Measurements from ENCODE around the gene MIA3.
"Not testable (repeated sequence)": the region's sequence is repeated elsewhere in the genome, so short reads cannot be mapped to it uniquely, and the experiment has no call there.

Gene MIA3

DNA sequence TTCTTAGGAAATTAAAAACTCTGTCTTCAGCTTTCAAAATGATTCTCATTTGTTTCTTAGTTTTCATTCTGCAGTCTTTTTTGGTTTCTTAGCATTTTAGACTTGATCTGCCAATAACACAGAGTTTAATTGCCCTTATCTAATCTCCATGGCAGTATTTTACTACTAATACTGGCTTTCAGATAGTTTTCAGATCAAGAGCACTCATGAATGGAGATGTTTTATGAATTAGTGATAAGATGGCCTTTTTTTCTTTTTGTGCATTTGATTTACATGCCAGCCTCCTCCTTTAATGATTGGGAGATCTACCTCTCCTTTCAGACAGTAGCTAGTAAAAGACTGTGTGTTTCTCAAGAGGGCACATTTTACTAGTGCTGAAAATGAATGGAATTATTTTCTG is 5.6 kb downstream of the MIA3 start:
- no peak for DNase-seq

DNA sequence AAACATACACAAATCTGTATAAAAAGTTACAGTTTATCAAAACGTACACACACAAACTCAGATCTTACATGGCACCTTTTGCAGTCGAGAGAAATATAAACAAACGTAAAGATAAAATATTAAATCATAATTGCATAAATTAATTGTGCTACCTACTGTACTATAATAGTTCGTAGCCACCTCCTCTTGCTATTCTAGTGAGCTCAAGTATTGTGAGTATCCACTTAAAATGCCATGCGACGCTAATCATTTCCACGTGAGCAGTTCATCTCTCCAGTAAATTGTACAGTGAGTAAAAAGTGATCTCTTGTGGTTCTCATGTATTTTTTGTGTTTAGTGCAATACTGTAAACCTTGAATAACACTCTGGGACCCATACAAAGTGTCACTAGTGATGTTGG is 6.3 kb downstream of the MIA3 start:
- no peak for DNase-seq

DNA sequence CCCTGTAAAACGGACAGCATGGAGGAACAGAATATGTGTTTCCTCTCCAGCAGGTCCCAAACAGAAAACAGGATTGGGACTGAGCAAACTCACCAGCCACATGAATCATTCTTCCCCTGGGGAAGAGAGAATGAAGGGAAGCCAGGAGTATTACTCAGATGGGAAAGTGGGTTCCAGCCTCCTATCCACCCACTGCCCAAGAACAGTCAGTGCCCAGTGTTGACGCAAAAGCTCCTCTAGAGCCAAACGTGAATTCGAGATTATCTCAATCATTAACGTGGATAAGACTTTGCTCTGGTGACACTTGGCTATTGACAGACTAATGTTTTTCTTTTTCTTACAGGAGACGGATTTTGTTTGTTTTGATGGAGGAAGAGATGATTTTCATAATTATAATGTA is 9.3 kb downstream of the MIA3 start:
- DNase-seq, result no peak

DNA sequence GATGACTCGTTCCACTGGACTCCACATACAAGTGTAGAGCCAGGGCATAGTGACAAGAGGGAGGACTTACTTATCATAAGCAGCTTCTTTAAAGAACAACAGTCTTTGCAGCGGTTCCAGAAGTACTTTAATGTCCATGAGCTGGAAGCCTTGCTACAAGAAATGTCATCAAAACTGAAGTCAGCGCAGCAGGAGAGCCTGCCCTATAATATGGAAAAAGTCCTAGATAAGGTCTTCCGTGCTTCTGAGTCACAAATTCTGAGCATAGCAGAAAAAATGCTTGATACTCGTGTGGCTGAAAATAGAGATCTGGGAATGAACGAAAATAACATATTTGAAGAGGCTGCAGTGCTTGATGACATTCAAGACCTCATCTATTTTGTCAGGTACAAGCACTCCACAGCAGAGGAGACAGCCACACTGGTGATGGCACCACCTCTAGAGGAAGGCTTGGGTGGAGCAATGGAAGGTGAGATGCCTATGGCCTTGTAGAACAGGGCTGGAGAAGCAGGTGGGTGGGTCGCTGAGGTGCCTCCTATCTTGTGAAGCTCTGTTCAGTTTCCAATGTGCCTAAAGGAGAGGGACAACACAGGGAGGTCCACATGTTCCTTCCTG is 12.1 kb downstream of the MIA3 start:
- no peak for DNase-seq

DNA sequence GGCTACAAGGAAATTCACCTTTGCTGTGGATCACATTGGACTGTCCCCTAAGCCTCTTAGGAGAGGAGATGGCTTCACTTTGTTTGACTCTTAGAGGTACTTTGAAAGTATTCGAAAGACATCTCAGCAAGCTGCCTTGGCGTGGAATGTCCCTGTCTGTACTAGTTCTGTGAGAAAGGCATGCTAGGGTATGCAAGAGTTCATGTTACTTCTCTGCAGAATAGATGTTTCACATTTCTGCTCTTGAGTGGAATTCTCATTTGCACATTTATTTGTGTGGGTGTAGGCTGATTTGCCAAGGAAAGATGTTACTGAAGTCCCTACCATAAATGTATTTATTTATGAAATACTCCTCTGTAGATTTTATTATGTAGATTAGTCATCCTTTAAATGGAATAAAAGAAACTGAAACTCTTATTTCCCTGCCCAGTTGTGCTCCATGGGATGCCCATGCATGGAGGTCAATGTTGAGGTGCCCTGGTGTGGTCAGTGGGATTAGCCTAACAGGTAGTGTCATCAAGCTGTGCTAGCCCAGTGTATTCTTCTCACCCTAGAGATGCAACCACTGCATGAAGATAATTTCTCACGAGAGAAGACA is 13.8 kb downstream of the MIA3 start:
- no peak for DNase-seq

DNA sequence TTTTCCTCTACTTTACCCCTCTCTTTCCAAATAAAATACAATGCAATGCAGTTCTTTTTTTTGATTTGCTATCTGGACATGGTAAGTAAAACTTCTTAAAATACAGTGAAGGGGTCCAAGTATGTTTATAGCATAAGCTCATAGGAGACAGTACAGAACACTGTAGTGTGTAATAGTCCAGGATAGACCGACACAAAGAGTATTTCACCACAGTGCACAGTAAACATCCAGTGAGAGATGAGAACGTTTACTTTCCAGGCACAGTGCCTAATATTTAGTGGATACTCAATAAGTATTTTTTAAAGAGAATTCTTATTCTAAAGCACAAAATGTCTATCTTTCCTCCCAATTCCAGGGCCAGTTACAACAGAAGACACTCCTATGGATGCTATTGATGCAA is 14.9 kb downstream of the MIA3 start:
- no peak for DNase-seq

DNA sequence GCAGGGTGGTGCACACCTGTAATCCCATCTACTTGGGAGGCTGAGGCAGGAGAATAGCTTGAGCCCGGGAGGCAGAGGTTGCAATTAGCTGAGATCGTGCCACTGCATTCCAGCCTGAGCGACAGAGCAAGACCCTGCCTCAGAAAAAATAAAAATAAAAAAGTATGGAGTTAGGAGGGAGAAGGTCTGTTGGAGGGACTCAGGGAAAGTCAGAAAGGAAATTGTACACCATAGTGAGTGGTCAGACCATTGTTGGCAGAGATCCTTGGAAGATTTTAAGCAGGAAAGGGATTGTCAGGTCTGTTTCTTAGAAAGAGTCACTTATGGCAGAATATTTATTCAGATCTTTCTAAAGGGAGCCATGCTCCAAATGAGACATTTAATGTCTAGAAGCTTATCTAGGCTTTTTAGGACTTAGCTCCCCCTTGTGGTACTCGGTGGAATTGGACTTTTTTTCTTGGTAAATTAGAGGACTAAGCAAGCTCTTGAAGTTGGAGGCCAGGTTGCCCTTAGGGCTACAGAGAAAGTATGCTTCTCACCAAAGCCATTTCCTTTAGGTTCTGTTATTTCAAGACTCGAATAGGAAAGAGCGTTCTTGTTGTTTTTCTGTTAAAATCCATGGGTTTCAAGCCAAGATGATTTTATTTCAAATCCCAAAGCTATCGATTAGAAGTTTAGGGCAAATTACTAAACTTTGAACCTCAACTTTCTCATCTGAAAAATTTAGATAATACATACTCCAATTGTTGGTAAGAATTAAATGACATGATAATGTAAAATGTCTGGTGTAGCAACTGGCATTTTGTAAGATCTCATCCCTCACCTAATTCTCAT is 16.5 kb downstream of the MIA3 start:
- DNase-seq, result peak; percentile 74

DNA sequence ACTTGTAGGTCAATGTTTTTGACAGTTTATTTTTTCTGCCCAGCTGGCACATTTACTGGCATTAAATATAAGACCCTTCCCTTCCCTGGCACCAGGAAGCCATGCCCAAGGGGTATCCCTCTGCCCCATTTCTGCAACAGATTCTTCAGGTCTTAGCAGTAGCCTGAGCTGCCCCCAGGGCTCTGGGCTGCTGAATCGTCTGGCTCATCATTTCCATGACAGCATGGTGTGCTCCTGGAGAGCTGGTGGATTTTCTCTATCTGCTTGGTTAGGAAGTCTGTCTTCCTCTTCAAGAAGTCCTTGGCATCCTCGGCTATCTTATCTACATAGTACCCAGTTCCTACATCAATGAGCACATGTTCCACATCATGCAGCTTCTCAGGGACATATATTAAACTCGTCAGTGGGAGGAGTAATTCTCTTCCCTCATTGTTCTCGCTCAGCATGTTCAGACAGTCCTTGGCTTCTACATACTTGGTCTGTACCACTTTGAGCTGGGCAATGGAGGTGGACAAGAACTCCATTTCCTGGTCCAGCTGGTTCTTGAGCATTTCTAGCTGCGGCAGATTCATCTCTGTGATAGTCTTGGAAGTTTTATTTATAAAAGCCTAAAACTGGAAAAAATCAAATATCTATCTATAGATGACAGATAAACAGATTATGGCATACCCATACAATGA is 23.5 kb downstream of the MIA3 start:
- no peak for DNase-seq

DNA sequence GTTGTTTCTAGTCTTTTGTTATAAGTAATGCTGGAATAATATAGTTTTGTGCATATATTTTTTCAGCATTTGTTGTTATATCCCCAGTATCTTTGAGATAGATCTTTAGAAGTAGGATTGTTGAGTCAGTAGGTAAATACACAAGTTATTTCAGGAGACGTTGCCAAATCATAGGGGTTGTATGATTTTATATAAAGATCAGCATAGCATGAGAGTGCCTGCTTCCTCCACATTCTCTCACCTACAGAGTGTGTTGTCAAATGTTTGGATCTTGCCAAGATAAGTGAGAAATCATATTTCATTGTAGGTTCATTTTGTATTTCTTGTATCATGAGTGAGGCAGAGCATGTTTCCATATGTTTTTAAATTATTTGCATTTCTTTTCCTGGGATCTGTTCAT is 24.6 kb downstream of the MIA3 start:
- DNase-seq, result no peak

DNA sequence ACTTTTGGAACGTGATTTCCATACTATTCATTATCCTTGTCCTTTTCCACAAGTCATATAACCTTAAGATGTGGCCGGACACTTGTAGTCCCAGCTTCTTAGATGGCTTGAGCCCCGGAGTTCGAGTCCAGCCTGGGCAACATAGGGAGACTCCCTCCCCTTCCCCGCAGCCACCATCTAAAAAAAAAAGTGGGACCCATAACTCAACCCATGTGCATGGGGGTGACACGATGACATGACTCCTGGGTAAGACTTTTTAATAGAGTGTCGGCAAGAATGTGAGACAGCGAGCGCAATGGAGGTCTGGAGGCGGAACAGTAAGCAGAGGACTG is 25.7 kb downstream of the MIA3 start:
- DNase-seq, result no peak

DNA sequence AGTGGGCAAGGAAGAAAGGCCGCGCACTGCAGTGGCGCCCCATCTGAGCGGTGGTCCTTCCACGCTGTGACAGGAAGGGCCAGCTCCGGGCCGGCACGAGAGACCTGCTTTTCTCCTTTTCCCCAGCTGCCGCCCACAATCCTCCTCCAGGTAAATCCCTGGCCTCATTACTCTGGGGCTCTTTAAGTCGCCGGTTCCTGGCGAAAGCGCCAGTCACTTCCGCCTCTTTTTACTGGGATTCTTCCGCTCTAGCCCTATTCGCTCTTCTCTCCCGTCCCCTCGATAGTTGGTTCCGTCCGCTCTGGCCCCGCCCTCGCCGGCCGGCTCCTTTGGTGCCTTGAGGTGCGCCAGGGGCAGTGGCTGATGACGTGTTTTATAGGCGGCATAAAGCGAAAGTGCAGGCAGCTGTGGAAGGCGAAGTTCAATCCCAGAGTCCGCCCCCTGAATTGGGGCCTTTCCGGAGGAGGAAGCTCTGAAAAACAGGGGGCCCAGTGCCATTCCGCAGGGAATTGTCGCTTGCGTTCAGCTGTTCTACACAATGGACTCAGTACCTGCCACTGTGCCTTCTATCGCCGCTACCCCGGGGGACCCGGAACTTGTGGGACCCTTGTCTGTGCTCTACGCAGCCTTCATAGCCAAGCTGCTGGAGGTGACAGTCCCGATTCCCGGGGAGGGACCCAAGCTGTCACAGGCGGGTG is 26.2 kb downstream of the MIA3 start:
- peak; percentile 95 for DNase-seq

DNA sequence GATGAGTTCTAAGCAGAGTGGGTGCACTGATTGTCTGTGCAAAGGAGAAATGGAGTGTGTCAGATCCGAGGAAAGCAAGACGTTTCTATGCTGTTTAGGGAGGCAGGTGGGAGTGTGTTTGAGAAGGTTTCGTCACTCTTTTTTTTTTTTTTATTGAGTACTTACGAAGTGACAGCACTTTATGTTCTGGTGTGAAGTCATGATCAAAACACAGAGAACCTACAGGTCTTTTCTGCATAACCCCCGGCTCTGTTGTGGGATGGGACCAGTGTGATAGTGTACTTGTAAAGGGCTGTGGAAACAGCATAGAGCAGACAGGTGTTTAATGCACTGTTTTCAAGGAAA is 26.7 kb downstream of the MIA3 start:
- DNase-seq, result no peak

DNA sequence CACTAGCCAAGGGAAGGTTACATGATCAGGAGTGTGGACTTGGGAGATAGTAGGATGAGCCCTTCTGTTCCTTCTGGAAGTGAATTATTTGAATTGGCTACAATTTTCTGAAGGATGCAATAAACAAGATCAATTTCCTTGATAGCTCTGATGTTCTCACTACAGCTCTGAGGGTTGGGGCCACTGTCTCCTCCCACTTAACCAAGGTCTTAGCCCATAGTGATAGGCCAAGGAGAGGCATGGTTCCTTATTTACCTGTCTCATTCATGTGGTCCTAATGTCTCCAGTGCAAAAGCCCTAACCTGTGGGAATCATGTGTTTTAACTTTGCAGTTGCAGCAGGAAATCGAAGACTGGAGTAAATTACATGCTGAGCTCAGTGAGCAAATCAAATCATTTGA is 34.8 kb downstream of the MIA3 start:
- no peak for DNase-seq

DNA sequence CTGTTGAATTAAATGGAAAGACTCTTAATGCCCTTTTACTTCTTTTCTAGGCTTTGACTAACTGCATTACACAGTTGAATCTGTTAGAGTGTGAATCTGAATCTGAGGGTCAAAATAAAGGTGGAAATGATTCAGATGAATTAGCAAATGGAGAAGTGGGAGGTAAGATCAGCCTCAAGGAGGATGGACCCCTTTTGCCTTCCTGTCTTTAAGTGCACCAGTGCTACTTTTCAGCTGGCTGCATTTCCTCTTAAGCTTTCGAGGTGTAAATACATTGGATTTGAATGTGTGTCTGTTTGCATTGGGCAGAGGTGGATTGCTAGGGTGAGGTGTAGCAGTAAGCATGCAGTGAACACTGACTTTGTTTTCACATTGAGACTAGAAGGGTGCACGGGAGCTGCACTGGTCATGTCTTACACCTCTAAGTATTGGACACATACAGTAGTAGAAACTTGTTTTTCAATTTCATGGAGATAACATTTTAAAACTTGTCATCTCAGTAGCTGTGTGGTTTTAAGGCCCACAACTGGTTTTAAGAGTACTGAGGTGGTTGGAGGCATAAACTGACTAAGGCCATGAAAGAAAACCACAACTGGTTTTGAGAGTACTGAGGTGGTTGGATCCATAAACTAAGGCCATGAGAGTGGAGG is 35.4 kb downstream of the MIA3 start:
- DNase-seq, result no peak

DNA sequence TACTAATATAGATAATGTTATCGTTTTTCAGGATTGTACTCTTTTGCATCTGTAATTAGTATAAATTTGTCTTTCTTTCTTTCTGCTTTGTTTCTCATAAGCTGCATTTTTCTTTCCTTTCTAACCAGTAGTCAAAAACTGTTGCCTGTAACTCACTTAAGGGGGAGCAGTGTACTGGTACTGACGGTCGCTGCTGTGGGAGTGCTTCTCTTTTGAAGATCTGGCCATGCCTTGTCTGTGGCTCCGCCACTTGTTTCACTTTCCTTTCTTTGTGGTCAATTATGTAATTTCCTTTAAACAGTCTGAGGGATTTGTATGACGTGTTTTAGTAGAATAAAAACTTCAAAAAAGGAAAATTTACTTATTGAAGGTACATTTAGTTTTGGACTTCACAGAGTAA is 37.0 kb downstream of the MIA3 start:
- DNase-seq, result no peak

DNA sequence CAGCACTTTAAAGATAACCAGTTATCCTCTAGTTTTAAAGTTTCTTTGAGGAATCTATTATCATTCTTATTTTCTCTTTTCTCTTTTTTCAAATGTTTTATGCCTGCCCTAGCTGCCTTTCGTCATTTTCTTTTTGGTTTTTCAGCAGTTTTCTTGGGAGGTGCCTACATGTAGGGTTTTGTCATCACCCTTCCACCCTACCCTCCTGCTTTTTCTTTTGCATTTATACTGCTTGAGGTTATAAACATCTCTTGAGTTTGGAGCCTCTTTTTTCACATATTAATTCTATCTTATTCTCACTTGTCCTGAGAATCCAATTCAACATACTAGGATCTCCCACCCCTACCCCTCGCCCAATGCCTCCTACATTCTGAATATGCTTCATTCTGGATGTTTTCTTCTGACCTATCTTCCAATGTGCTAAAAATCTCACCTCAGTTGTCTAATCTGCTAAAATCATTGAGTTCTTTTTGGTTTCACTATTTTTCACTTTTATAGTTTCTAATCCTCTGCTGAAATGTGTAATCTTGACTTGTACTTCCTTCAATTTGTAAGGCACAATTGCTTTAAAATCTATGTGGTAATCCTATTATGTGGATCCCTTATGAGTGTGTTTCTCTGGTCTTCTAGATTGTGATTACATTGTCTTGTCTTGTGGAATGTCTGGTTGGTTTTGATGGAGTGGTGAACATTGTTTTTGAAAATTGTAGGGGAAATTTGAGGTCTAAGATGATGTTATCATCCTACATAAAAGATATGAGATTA is 38.7 kb downstream of the MIA3 start:
- no peak for DNase-seq

DNA sequence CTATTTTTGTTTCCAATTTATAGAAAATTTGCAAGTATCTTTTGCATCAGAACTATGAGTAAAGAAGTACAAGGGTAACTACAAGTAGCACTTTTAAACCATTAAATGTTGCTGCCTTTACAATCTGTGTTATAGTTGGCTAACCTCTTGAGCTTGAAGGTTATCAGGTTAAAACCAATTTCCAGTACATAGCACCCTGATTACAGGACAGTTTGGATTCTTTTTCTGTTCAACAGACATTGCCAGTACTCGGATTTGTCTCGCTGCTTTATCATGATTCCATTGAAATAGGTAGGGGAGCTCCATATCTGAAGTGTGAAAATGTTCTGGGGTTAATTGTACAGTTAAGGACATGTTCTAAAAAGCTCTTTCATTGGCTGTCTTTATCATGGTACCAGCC is 40.0 kb downstream of the MIA3 start:
- DNase-seq, result no peak

DNA sequence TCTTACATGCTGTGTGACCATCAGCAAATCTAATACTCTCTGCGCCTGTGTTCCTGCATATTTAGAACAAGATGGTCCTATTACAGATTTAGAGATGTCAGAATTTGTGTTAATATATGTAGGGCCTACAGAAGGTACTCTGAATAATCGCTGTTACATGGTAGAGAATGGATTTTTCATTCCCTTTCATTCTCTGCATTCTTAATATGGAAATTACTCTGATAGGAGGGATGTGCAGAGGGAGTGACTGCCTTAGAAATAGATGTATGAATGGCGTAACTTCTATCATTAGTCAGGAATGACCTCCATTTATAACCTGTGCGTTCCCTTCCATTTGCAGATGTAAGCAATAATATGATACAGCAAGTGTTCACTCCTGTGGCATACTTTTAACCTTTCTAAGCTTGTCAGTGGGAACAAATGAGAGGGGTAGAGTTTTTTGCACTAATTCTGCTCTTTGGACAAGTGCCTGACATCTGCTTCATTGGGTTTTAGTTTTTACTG is 45.6 kb downstream of the MIA3 start:
- no peak for DNase-seq

DNA sequence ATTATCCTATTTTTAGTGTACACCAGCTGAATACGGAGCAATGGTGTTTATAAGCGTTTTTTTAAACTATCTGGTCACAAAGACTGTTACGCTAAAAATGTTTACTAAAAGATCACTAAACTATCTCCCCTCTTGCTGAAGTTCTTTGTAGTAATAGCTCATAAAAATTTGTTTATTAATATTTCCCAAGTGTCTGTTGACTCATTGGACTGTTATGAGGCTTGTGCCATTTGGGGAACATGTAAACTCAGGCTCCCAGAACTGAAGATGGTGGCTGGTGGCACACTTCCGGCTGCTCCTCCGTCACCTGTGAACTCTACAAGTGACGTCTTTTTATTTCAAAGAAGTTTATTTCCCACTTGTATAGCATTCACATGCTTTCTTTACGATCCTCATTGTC is 48.1 kb downstream of the MIA3 start:
- no peak for DNase-seq

DNA sequence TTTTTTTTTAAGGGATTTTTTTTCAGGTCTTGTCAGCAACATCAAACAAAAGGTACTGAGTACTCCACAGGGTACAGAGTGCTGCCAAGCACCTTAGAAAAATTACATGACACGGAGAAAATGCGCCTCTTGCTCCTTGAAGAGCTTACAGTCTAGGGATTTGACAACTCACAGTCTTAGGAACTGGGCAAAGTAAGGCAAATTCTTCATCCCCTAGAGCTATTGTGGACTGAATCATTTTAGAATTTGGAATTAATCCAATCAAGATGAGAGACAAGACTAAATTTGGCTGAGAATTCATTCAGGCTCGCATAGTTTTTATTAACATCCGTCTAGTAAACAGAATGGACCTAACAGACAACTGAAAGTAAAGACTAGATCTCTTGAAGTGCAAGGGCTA is 50.3 kb downstream of the MIA3 start:
- not testable (repeated sequence) for DNase-seq

DNA sequence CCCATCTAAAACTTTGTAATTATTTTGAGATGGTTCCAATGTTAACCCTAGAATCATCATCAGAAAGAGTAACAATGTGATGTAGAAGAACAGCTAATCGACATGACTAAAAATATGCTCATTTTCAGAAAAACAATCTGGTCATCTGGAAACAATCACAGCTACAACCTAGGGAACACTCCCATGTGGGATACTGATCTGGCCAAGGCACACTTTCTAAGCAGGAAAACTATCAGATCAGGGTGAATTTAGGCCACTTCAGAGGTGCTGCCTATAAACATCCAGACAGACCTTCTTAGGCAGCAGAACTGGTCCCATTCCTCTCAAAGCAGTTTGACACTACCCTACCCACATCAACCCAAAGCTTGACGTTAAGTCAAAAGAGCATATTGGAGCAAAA is 51.2 kb downstream of the MIA3 start:
- not testable (repeated sequence) for DNase-seq

DNA sequence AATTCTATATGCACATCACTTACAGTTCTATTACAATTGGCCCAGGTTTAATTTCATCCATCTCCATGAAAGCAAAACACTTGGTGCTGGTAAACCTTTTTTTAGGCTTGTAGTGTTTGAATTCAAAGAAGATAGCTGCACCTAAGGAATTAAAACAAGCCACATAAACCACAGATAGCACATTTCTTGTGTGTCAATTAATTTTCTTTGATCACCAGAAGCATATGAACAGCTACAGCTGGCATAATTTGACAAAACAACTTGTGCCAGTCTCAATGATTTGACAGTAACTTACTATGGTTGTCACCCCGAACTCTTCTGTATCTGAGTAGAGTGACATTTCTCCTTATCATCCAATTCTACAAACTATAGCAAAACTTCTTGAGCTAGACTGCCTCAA is 52.2 kb downstream of the MIA3 start:
- DNase-seq, result no peak

Measured in COR-L47 (cell line).